Measurements from ENCODE around the gene FAM20C. TPM values are rescaled to one million over a fixed set of nuclear protein-coding genes. Genes with fewer than 3 reads are reported as not detected.

The FAM20C gene
- total RNA-seq: 10 to 100 TPM; 13.7 to 19.9 TPM

- Histone ChIP-seq H3K4me1 (peaks cover 0 to 43% of the 10 kb centered on the region in 2 donors), H3K4me3 (peak within 1 kb of the TSS; percentile 71 to 79), H3K9me3 (no peaks in the 10 kb centered on the region), H3K27ac (peak within 1 kb of the TSS; percentile 85 to 97), H3K27me3 (no peaks in the 10 kb centered on the region), H3K36me3 (peaks cover 21% of the 10 kb centered on the region)
- peak; percentile 87 for DNase-seq (ENCODE audit: low spot score)
- TF ChIP-seq CTCF (IDR thresholded peaks at IDR 0.05): no peak
Observed at GRCh38 chr7:191981-192649, at the start of gene FAM20C. TSS of gene FAM20C (plus strand) at chr7:192571. CDS start at chr7:193200, 629 bp downstream.

- TF ChIP-seq CTCF (IDR thresholded peaks at IDR 0.05): no peak
- Histone ChIP-seq H3K9me3 (no peaks in the 10 kb centered on the region), H3K4me3 (no peak overlapping the region), H3K27ac (no peak overlapping the region), H3K36me3 (no peaks in the 10 kb centered on the region), H3K27me3 (no peaks in the 10 kb centered on the region), H3K4me1 (peaks cover 0 to 13% of the 10 kb centered on the region in 2 donors)
- no peak for DNase-seq (ENCODE audit: low spot score)
Observed at GRCh38 chr7:143145-143751, 49.1 kb upstream of the FAM20C start.

- no peaks in the 10 kb centered on the region for H3K36me3 ChIP-seq
- no peak for TF ChIP-seq CTCF (IDR thresholded peaks at IDR 0.05)
- no peak for DNase-seq (ENCODE audit: low spot score)
- H3K9me3 ChIP-seq: no peaks in the 10 kb centered on the region
- no peak overlapping the region for H3K4me3 ChIP-seq
- no peaks in the 10 kb centered on the region for H3K27me3 ChIP-seq
- peaks cover 0 to 13% of the 10 kb centered on the region in 2 donors for H3K4me1 ChIP-seq
- H3K27ac ChIP-seq: no peak overlapping the region
Observed at GRCh38 chr7:143811-144453, 48.4 kb upstream of the FAM20C start.

- H3K27ac ChIP-seq: no peak overlapping the region
- TF ChIP-seq CTCF (IDR thresholded peaks at IDR 0.05): no peak
- H3K4me3 ChIP-seq: no peak overlapping the region
- no peak for DNase-seq (ENCODE audit: low spot score)
- H3K36me3 ChIP-seq: no peaks in the 10 kb centered on the region
- H3K9me3 ChIP-seq: no peaks in the 10 kb centered on the region
- no peaks in the 10 kb centered on the region for H3K27me3 ChIP-seq
- peaks cover 0 to 13% of the 10 kb centered on the region in 2 donors for H3K4me1 ChIP-seq
Observed at GRCh38 chr7:144454-144826, 47.9 kb upstream of the FAM20C start.

GRCh38 chr7:145863-146262 is 46.5 kb upstream of the FAM20C start:
- Histone ChIP-seq H3K27ac (no peak overlapping the region), H3K9me3 (no peaks in the 10 kb centered on the region), H3K4me3 (no peak overlapping the region), H3K36me3 (no peaks in the 10 kb centered on the region), H3K27me3 (no peaks in the 10 kb centered on the region), H3K4me1 (peaks cover 0 to 24% of the 10 kb centered on the region in 2 donors)
- no peak for DNase-seq (ENCODE audit: low spot score)
- no peak for TF ChIP-seq CTCF (IDR thresholded peaks at IDR 0.05)
